Prostate gland (tissue), 2 donors: ENCODE data around the gene NPY. TPM values are rescaled to one million over a fixed set of nuclear protein-coding genes. Genes with fewer than 3 reads are reported as not detected.
"Not testable (repeated sequence)": the region's sequence is repeated elsewhere in the genome, so short reads cannot be mapped to it uniquely, and the experiment has no call there.

Source experiments
- DNase-seq: peaks from one replicate; pipeline ENCODE4 v3.0.0-alpha.2; 2019; ENCODE audit warnings: low spot score
- H3K27ac ChIP-seq, 2 donors: fragments of 200-600 bp; sonication (generic); 2 replicates each; pipeline ENCODE4 v1.5.1; 2017 to 2019
- H3K27me3 ChIP-seq: fragments of 200-600 bp; sonication (generic); replicated peaks from 2 replicates; pipeline ENCODE4 v1.5.1; 2019; ENCODE audit not compliant: insufficient read depth
- H3K36me3 ChIP-seq, 2 donors: fragments of 200-600 bp; sonication (generic); 1 replicate in 1 of 2; 2 replicates in 1 of 2; pipeline versions ENCODE4 v1.5.1 to v1.8.1; 2017 to 2019
- H3K4me1 ChIP-seq: fragments of 200-600 bp; sonication (generic); replicated peaks from 2 replicates; pipeline ENCODE4 v1.5.1; 2019
- H3K4me3 ChIP-seq, 2 donors: fragments of 200-600 bp; sonication (generic); 2 replicates each; pipeline ENCODE4 v1.5.1; 2017 to 2019
- H3K9me3 ChIP-seq: fragments of 200-600 bp; sonication (generic); 2 replicates; pipeline ENCODE4 v1.5.1; 2017
- CTCF ChIP-seq, 4 experiments: fragments of 200-600 bp in 2 of 4; fragments of 450-650 bp in 2 of 4; sonication (generic) in 2 of 4; IDR thresholded peaks; 1 replicate in 3 of 4; 2 replicates in 1 of 4; pipeline ENCODE4 v1.5.1; 2016 to 2019; ENCODE audit warnings: antibody characterized with exemption in 4 of 4, mild to moderate bottlenecking in 2 of 4, moderate library complexity in 2 of 4
- POLR2A ChIP-seq: fragments of 450-650 bp; IDR thresholded peaks from one replicate; pipeline ENCODE4 v1.6.1; 2016; ENCODE audit warnings: antibody characterized with exemption, mild to moderate bottlenecking
- POLR2AphosphoS5 ChIP-seq: sonication (generic); formaldehyde crosslinking; IDR thresholded peaks from one replicate; pipeline ENCODE4 v1.6.1; 2017; ENCODE audit warnings: antibody characterized with exemption
- WGBS: methylation state at CpG from one replicate; pipeline ENCODE4 v1.1.5; 2018; 5-methylcytosine and 5-hydroxymethylcytosine counted together
- intact Hi-C: fragments of 100-400 bp; cut with DNase I; formaldehyde crosslinking; loops from one replicate; pipeline ENCODE4 v1.14.2; 2022
- total RNA-seq, 2 donors: library from RNA; depleted of rRNA; stranded (reverse); fragments of >200 nt; gene quantifications; one replicate each; pipeline ENCODE4 v1.1.0, GENCODE V29; 2016

The NPY gene
- total RNA-seq, 2 donors from 2014 or later, result 55.6 to 2,513 TPM

GRCh38 chr7:24249266-24249665 lies 34.7 kb upstream of the NPY start:
- H3K4me1 ChIP-seq, result no peaks in the 10 kb centered on the region
- DNase-seq, result no peak
- no peaks in the 10 kb centered on the region for H3K27me3 ChIP-seq
- no peak overlapping the region for H3K4me3 ChIP-seq
- intact Hi-C loops, result no loop called here
- no peaks in the 10 kb centered on the region for H3K36me3 ChIP-seq
- 94% methylated on average over 7 of the region's 7 CpGs for WGBS
- H3K9me3 ChIP-seq, result no peaks in the 10 kb centered on the region
- no peak overlapping the region for H3K27ac ChIP-seq
- TF ChIP-seq POLR2AphosphoS5 (no peak), CTCF (IDR thresholded peaks at IDR 0.05) (no peak), POLR2A (no peak)

- TF ChIP-seq POLR2AphosphoS5 (no peak), POLR2A (no peak), CTCF (IDR thresholded peaks at IDR 0.05) (no peak)
- Histone ChIP-seq H3K27me3 (no peaks in the 10 kb centered on the region), H3K27ac (no peak overlapping the region), H3K4me3 (no peak overlapping the region), H3K4me1 (no peaks in the 10 kb centered on the region), H3K9me3 (no peaks in the 10 kb centered on the region), H3K36me3 (no peaks in the 10 kb centered on the region)
- 66% methylated on average over 2 of the region's 2 CpGs for WGBS
- intact Hi-C loops, result no loop called here
- no peak for DNase-seq
These were observed 32.4 kb upstream of the NPY start for GRCh38 chr7:24251568-24251967.

- Histone ChIP-seq H3K9me3 (no peaks in the 10 kb centered on the region), H3K4me3 (no peak overlapping the region), H3K36me3 (no peaks in the 10 kb centered on the region), H3K4me1 (no peaks in the 10 kb centered on the region), H3K27me3 (no peaks in the 10 kb centered on the region), H3K27ac (no peak overlapping the region)
- intact Hi-C loops, result no loop called here
- DNase-seq, result no peak
- TF ChIP-seq CTCF (IDR thresholded peaks at IDR 0.05) (no peak), POLR2A (no peak), POLR2AphosphoS5 (no peak)
- 81% methylated on average over 6 of the region's 6 CpGs for WGBS
These were observed 28.9 kb upstream of the NPY start for GRCh38 chr7:24255139-24255538.

- intact Hi-C loops, result not testable (repeated sequence)
These were observed 25.7 kb upstream of the NPY start for GRCh38 chr7:24258324-24258723.

GRCh38 chr7:24271938-24272337 lies 12.1 kb upstream of the NPY start:
- 30% methylated on average over 4 of the region's 4 CpGs for WGBS
- Histone ChIP-seq H3K9me3 (no peaks in the 10 kb centered on the region), H3K4me3 (no peak overlapping the region), H3K27me3 (no peaks in the 10 kb centered on the region), H3K36me3 (no peaks in the 10 kb centered on the region), H3K4me1 (no peaks in the 10 kb centered on the region), H3K27ac (no peak overlapping the region)
- intact Hi-C loops, result no loop called here
- DNase-seq, result no peak
- TF ChIP-seq POLR2A (no peak), CTCF (IDR thresholded peaks at IDR 0.05) (no peak), POLR2AphosphoS5 (no peak)

More at GRCh38 chr7:24258324-24258723, 25.7 kb upstream of the NPY start:
- H3K27ac ChIP-seq, H3K4me3 ChIP-seq, H3K36me3 ChIP-seq, H3K4me1 ChIP-seq, H3K9me3 ChIP-seq, DNase-seq, H3K27me3 ChIP-seq: not testable (repeated sequence)
- WGBS, result 89% methylated on average over 1 of the region's 1 CpG
